K562 (cell line): ENCODE measurements around the gene KLF2.

Experiments
- ATF1 ChIP-seq, 2 experiments: fragments of 450-650 bp in 1 of 2; IDR thresholded peaks; 2 replicates each; pipeline ENCODE4 v1.6.1; 2016; ENCODE audit warnings: missing compliant biosample characterization in 1 of 2, missing genetic modification characterization in 1 of 2
- DNMT1 ChIP-seq: fragments of 450-650 bp; IDR thresholded peaks from 2 replicates; pipeline ENCODE4 v1.6.1; 2016; ENCODE audit warnings: antibody characterized with exemption, mild to moderate bottlenecking
- ELF1 ChIP-seq: fragments of 200-800 bp; sonication (Bioruptor generic); IDR thresholded peaks from 2 replicates; pipeline ENCODE4 v1.6.1; 2016; ENCODE audit warnings: missing genetic modification characterization, missing compliant biosample characterization
- EP300 ChIP-seq: IDR thresholded peaks from 2 replicates; pipeline ENCODE4 v1.6.1; 2012; ENCODE audit warnings: low read length, improper control_type of control experiment
- ESRRA ChIP-seq: fragments of 450-650 bp; IDR thresholded peaks from 2 replicates; pipeline ENCODE4 v1.6.1; 2014; ENCODE audit warnings: low read depth, mild to moderate bottlenecking, moderate library complexity, borderline replicate concordance
- EZH2 ChIP-seq: IDR thresholded peaks from 2 replicates; pipeline ENCODE4 v1.6.1; 2012; ENCODE audit warnings: low read depth, mild to moderate bottlenecking, inconsistent platforms, low read length, borderline replicate concordance
- GABPB1 ChIP-seq: sonication (generic); formaldehyde crosslinking; IDR thresholded peaks from 2 replicates; pipeline ENCODE4 v1.8.0; 2022; ENCODE audit warnings: mild to moderate bottlenecking, missing genetic modification reagents
- POLR2A ChIP-seq: fragments of 450-650 bp; conservative IDR thresholded peaks from 2 replicates; pipeline ENCODE4 v1.6.1; 2016
- TF ChIP-seq, protein P1 (sequence below): fragments of 150-350 bp; IDR thresholded peaks from 2 replicates; pipeline ENCODE4 v1.6.1; 2014; ENCODE audit warnings: low read depth, mild to moderate bottlenecking, low read length, borderline replicate concordance

DNA sequence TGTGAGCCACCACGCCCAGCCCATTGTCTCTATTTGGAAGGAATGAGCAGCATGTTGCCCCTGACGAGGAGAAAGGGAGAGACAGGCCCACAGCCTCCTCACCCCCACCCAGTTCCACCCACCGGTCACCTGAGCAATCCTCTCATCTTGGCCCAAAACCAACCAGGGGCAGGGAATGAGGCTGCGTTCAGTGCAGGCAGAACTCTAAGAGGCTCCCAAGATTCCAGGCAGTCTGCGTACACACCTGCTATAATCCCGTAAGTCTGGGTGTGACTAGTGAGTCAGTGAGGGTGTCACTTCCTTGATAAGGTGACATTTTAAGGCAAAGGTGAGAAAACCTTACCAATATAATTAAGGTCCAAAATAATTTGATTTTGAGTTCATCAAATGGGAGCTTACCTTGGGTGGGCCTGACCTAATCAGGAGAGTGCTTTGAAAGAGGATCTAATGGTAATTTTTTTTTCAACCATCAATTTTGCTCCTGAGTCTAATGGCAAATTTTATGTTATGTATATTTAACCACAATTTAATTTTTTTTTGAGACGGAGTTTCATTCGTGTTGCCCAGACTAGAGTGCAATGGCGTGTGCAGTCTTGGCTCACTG, 26.9 kb upstream of the KLF2 start:
- TF ChIP-seq ESRRA (no peak), EP300 (no peak), EZH2 (no peak), POLR2A (no peak), ELF1 (tag) (no peak), ATF1 (CRISPR knock-in tag; IDR thresholded peaks at IDR 0.05) (no peak), ATF1 (tag; IDR thresholded peaks at IDR 0.05) (no peak), GABPB1 (CRISPR knock-in tag) (no peak), DNMT1 (no peak)
- TF ChIP-seq, protein P1, sequence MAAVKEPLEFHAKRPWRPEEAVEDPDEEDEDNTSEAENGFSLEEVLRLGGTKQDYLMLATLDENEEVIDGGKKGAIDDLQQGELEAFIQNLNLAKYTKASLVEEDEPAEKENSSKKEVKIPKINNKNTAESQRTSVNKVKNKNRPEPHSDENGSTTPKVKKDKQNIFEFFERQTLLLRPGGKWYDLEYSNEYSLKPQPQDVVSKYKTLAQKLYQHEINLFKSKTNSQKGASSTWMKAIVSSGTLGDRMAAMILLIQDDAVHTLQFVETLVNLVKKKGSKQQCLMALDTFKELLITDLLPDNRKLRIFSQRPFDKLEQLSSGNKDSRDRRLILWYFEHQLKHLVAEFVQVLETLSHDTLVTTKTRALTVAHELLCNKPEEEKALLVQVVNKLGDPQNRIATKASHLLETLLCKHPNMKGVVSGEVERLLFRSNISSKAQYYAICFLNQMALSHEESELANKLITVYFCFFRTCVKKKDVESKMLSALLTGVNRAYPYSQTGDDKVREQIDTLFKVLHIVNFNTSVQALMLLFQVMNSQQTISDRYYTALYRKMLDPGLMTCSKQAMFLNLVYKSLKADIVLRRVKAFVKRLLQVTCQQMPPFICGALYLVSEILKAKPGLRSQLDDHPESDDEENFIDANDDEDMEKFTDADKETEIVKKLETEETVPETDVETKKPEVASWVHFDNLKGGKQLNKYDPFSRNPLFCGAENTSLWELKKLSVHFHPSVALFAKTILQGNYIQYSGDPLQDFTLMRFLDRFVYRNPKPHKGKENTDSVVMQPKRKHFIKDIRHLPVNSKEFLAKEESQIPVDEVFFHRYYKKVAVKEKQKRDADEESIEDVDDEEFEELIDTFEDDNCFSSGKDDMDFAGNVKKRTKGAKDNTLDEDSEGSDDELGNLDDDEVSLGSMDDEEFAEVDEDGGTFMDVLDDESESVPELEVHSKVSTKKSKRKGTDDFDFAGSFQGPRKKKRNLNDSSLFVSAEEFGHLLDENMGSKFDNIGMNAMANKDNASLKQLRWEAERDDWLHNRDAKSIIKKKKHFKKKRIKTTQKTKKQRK, result no peak
